Activated naive CD4-positive, alpha-beta T cell treated with anti-CD3 and anti-CD28 coated beads for 36 hours (primary cell): ENCODE results near the gene ATXN7. TPM values are rescaled to one million over a fixed set of nuclear protein-coding genes. Genes with fewer than 3 reads are reported as not detected.

ENCODE experiments used
- CTCF ChIA-PET: fragments of 350-600 bp; sonication (Branson Sonifier 250); formaldehyde crosslinking; loops from one replicate; lab custom pipeline; 2021; ENCODE audit warnings: antibody characterized with exemption; lab: Charles Lee
- DNase-seq: peaks from one replicate; pipeline ENCODE4 v3.0.0-alpha.2; 2020
- H3K27ac Mint-ChIP-seq: one replicate; pipeline ENCODE4 v1.8.0; 2021; ENCODE audit warnings: mild to moderate bottlenecking, mixed read lengths
- H3K27me3 Mint-ChIP-seq: one replicate; pipeline ENCODE4 v1.8.0; 2021; ENCODE audit warnings: low read depth, mixed read lengths
- H3K36me3 Mint-ChIP-seq: one replicate; pipeline ENCODE4 v1.8.0; 2021; ENCODE audit warnings: low read depth, mixed read lengths
- H3K4me1 Mint-ChIP-seq: one replicate; pipeline ENCODE4 v1.8.0; 2021; ENCODE audit warnings: low read depth, mixed read lengths
- H3K4me3 Mint-ChIP-seq: one replicate; pipeline ENCODE4 v1.8.0; 2021; ENCODE audit warnings: mild to moderate bottlenecking, moderate library complexity, mixed read lengths
- H3K9me3 Mint-ChIP-seq: one replicate; pipeline ENCODE4 v1.8.0; 2021; ENCODE audit warnings: mixed read lengths
- intact Hi-C: fragments of 100-400 bp; cut with micrococcal nuclease; formaldehyde crosslinking; loops from one replicate; pipeline ENCODE4 v1.15.1; 2023
- total RNA-seq, 2 experiments: library from RNA; stranded (reverse); gene quantifications; one replicate each; pipeline ENCODE4 v1.2.3, GENCODE V29; 2021

Gene ATXN7, protein sequence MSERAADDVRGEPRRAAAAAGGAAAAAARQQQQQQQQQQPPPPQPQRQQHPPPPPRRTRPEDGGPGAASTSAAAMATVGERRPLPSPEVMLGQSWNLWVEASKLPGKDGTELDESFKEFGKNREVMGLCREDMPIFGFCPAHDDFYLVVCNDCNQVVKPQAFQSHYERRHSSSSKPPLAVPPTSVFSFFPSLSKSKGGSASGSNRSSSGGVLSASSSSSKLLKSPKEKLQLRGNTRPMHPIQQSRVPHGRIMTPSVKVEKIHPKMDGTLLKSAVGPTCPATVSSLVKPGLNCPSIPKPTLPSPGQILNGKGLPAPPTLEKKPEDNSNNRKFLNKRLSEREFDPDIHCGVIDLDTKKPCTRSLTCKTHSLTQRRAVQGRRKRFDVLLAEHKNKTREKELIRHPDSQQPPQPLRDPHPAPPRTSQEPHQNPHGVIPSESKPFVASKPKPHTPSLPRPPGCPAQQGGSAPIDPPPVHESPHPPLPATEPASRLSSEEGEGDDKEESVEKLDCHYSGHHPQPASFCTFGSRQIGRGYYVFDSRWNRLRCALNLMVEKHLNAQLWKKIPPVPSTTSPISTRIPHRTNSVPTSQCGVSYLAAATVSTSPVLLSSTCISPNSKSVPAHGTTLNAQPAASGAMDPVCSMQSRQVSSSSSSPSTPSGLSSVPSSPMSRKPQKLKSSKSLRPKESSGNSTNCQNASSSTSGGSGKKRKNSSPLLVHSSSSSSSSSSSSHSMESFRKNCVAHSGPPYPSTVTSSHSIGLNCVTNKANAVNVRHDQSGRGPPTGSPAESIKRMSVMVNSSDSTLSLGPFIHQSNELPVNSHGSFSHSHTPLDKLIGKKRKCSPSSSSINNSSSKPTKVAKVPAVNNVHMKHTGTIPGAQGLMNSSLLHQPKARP
- total RNA-seq = 10 to 100 TPM; 25.5 to 25.8 TPM

DNA sequence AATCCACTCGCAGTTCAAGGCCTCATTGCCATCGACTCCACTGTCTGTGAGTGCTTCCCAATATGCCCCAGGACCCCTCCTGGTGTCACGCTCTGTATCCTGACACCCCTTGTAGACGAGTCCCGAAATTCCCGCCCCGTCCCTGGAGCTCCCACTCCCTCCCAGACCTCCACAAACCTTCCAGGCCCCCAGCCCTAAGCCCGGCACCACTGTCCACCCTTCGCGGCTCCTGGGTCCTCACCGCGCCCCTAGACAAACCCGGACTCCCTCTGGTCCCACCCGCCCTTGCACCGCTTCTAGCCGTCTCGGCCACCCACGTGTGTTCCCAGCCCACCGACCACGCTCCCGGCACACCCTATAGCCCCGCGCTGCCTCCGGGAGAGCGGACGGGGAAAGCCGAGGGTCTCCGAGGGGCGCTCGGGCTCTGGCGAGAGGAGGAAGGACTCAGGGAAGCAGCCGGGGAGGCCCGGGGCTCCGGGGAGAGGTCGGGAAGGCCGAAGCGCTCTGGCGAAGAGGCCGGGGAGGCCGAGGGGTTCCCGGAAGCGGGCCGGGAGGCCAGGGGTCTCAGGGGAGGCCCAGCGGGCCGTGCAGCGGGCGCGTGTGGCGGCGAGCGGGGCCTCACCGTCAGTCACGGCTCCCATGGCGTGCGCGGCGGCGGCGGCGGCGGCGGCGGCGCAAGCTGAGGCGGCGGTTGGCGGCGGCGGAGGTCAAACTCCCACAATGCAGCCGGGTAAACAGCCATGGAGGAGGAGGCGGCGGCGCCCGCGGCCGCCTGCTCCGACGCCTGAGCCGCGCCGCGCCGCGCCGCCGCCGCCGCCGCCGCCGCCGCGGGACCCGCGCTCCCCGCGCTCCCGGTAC is at the start of gene ATXN7, which contains the start of gene THOC7:
TSS of gene ATXN7 (plus strand) at position 718 of the 858 bp plus-strand sequence. CDS start 48,732 bp downstream, outside the sequence.
TSS of gene THOC7 (minus strand) at position 656 of the 858 bp plus-strand sequence. CDS start at position 641, 15 bp downstream.
- Mint-ChIP-seq H3K27ac (peak within 1 kb of the TSS; percentile 92), H3K4me3 (peak within 1 kb of the TSS; percentile 93), H3K36me3 (peaks cover 24% of the 10 kb centered on the region), H3K4me1 (peaks cover 58% of the 10 kb centered on the region), H3K27me3 (no peaks in the 10 kb centered on the region), H3K9me3 (no peaks in the 10 kb centered on the region)
- peak; percentile 56 for DNase-seq
- intact Hi-C loops = loop anchor here (1.0 to 5.0 kb wide), 3 partner anchors 48 to 159 kb away; partner anchors contain the start of gene PSMD6
- CTCF ChIA-PET = no interaction called here

DNA sequence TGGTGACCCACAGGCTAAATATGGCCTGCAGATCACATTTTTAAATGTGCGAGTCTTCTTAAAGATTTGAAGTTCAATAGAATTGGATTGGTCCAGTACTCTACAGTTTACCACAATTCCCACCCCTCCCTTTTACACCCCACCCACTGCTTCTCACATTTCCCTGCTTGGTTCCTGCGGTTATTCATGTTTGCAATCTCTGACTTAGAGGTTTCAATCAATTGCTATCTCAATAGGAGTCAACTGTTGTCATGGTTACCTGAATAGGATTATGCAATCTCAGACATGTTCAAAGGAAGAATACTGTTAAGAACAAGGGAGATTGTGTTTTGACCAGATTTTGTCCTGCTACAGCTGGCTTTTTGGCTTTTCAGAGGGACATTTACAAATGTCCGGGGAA is 49.4 kb upstream of the ATXN7 start:
- Mint-ChIP-seq H3K36me3 (no peaks in the 10 kb centered on the region), H3K9me3 (no peaks in the 10 kb centered on the region), H3K27me3 (no peaks in the 10 kb centered on the region), H3K4me3 (no peak overlapping the region), H3K27ac (no peak overlapping the region), H3K4me1 (peaks cover 2% of the 10 kb centered on the region)
- intact Hi-C loops = loop anchor here (10.0 kb wide), 1 partner anchor 579 kb away; no protein-coding TSS in a partner anchor
- CTCF ChIA-PET = no interaction called here
- no peak for DNase-seq

DNA sequence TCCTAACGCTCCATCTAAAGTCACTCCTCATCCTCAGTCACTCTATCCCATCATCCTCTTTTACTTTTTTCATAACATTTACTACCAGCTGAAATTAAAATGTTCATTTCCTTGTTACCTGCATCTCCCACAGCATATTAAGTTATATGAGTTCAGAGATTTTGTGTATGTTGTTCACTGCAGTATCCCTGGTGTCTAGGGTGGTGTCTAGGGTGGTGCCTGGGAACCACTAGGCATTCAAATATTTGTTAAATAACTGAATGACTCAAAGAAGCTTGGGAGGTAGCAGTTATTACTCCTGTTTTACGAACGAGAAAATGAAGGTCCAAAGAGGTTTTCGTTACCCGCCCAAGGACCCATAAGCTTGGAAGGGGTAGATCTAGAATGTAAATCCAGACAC is 46.4 kb upstream of the ATXN7 start:
- peaks cover 2% of the 10 kb centered on the region for H3K4me1 Mint-ChIP-seq
- no peak overlapping the region for H3K27ac Mint-ChIP-seq
- intact Hi-C loops = loop anchor here (10.0 kb wide), 1 partner anchor 582 kb away; no protein-coding TSS in a partner anchor
- H3K36me3 Mint-ChIP-seq = no peaks in the 10 kb centered on the region
- no peaks in the 10 kb centered on the region for H3K9me3 Mint-ChIP-seq
- CTCF ChIA-PET = interaction anchor here (0.8 to 4.8 kb wide), 6 partner anchors 15 to 467 kb away, joined by 3 to 82 read pairs (median 4); no protein-coding TSS in a partner anchor
- no peaks in the 10 kb centered on the region for H3K27me3 Mint-ChIP-seq
- no peak for DNase-seq
- no peak overlapping the region for H3K4me3 Mint-ChIP-seq

DNA sequence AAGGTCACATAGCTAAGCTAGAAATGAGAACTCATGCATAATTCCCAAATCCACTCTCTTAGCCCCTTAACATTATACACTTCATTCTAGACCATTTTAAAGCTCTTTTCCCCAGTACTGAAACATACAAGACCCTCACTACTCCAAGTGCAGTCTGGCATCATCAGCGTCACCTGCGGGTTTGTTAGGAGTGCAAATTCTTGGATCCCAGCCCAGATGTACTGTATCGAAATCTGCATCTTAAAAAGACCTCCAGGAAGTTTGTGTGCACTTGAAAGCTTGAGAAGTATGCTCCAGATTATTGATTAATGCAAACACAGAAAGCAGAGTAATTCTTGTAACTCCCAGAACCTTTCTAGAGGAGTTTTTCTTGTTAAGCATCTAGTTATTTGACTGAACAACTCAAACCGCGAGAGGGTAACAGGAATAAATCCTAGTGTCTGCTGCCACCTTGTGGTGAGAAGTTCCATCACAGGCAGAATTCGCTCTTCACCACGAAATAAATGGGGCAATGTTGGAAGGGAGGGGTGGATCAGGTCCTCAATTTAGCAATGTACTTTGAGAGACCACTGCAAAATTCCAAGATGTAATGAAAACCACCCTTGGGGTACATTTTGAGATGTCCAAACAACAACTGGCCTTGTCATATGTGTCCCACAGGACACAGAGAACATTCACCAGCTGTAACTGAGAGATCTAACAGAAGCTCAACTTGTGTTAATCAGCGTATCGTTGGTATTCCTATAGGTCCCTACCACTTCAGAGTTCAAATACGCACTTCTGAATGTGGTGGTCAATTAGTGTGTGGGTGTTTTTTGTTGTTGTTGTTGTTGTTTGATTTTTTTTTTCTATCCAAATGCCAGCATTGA is 45.2 kb upstream of the ATXN7 start:
- CTCF ChIA-PET = interaction anchor here (0.5 to 4.8 kb wide), 11 partner anchors 11 to 1616 kb away, joined by 3 to 82 read pairs (median 3); no protein-coding TSS in a partner anchor

DNA sequence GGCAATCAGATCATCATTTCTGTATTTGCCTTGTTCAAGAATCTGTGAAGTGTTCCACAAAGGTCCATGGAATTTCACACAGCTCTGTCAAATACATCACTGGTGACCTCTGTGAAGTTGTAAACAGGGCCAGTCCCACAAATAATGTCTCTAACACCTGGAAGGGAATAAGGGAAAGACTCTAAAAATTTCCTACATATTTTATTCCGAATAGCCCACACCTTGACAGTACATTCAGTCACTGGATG is 44.6 kb upstream of the ATXN7 start, which contains the start of gene C3orf49:
TSS of gene C3orf49 (plus strand) at position 149 of the 248 bp plus-strand sequence. CDS start 173 bp downstream, outside the sequence.
- Mint-ChIP-seq H3K36me3 (no peaks in the 10 kb centered on the region), H3K27ac (no peak within 1 kb of the TSS), H3K9me3 (no peaks in the 10 kb centered on the region), H3K4me3 (no peak within 1 kb of the TSS), H3K27me3 (no peaks in the 10 kb centered on the region), H3K4me1 (peaks cover 2% of the 10 kb centered on the region)
- no peak for DNase-seq
- intact Hi-C loops = loop anchor here (2.0 to 10.0 kb wide), 2 partner anchors 584 to 1196 kb away; no protein-coding TSS in a partner anchor
- CTCF ChIA-PET = interaction anchor here (0.6 to 4.8 kb wide), 7 partner anchors 11 to 1617 kb away, joined by 3 to 82 read pairs (median 4); no protein-coding TSS in a partner anchor

More for the DNA sequence above, 45.2 kb upstream of the ATXN7 start:
- Mint-ChIP-seq H3K4me3 (no peak overlapping the region), H3K36me3 (no peaks in the 10 kb centered on the region), H3K9me3 (no peaks in the 10 kb centered on the region), H3K4me1 (peaks cover 2% of the 10 kb centered on the region), H3K27me3 (no peaks in the 10 kb centered on the region), H3K27ac (no peak overlapping the region)
- peak; percentile 75 for DNase-seq
- intact Hi-C loops = loop anchor here (1.0 to 10.0 kb wide), 3 partner anchors 467 to 1196 kb away; no protein-coding TSS in a partner anchor

DNA sequence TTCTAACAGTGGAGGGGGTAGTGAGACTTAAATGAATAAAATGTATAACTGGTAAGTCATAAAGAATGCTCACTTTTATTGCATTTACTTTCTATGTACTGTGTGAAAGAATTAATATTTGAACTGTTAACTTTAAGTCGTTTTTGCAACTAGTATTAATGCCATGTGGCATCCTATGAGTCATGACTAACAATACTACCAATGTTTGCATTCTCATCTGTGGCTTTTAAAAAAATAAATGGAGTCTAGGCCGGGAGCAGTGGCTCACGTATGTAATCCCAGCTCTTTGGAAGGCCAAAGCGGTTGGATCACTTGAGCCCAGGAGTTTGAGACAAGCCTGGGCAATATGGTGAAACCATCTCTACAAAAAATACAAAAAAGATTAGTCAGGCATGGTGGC is 39.4 kb upstream of the ATXN7 start:
- CTCF ChIA-PET = interaction anchor here (0.7 kb wide), 1 partner anchor 1623 kb away, joined by 3 read pairs; no protein-coding TSS in a partner anchor
- H3K27ac Mint-ChIP-seq = no peak overlapping the region
- H3K27me3 Mint-ChIP-seq = no peaks in the 10 kb centered on the region
- DNase-seq = no peak
- H3K4me1 Mint-ChIP-seq = no peaks in the 10 kb centered on the region
- peaks cover 5% of the 10 kb centered on the region for H3K36me3 Mint-ChIP-seq
- H3K9me3 Mint-ChIP-seq = no peaks in the 10 kb centered on the region
- intact Hi-C loops = loop anchor here (5.0 kb wide), 1 partner anchor 1622 kb away; no protein-coding TSS in a partner anchor
- H3K4me3 Mint-ChIP-seq = no peak overlapping the region

DNA sequence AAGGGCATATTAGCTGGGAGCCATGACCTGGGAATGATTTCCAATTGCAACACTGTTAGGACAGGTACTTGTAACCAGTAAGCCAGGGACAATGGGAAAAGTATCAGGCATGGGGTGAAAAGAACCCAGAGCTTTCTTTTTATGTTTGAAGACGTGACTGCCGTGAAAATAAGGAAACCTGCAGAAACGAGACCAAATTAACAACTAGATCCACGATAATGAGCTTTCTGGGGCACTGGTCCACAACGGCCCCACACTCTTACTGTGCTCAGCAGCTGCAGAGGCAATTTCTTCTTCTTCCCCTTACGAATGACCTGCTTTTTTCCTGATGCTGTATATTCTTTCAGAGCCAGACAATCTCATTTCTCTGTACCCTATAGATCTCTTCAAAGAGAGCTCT is 33.1 kb upstream of the ATXN7 start:
- H3K27me3 Mint-ChIP-seq = no peaks in the 10 kb centered on the region
- CTCF ChIA-PET = interaction anchor here (1.2 kb wide), 1 partner anchor 12 kb away, joined by 5 read pairs; the partner anchor contains the start of gene C3orf49
- H3K4me1 Mint-ChIP-seq = no peaks in the 10 kb centered on the region
- intact Hi-C loops = no loop called here
- no peak for DNase-seq
- H3K27ac Mint-ChIP-seq = no peak overlapping the region
- H3K9me3 Mint-ChIP-seq = no peaks in the 10 kb centered on the region
- no peak overlapping the region for H3K4me3 Mint-ChIP-seq
- peaks cover 25% of the 10 kb centered on the region for H3K36me3 Mint-ChIP-seq

DNA sequence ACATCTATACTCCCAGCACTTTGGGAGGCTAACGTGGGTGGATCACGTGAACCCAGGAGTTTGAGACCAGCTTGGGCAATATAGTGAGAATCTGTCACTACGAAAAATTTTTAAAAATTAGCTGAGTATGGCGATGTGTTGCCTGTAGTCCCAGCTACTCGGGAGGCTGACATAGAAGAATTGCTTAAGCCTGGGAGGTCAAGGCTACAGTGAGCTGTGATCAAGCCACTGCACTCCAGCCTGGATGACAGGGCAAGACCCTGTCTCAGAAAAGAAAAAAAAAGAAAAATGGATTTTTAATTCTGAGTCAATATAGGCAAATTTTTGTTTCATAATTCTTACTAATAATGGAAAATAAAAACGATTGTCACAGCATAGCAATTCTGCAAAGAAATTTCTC is 31.3 kb upstream of the ATXN7 start:
- CTCF ChIA-PET = interaction anchor here (0.5 to 0.8 kb wide), 2 partner anchors 14 to 191 kb away, joined by 3 read pairs; no protein-coding TSS in a partner anchor
- peaks cover 26% of the 10 kb centered on the region for H3K36me3 Mint-ChIP-seq
- H3K4me1 Mint-ChIP-seq = no peaks in the 10 kb centered on the region

DNA sequence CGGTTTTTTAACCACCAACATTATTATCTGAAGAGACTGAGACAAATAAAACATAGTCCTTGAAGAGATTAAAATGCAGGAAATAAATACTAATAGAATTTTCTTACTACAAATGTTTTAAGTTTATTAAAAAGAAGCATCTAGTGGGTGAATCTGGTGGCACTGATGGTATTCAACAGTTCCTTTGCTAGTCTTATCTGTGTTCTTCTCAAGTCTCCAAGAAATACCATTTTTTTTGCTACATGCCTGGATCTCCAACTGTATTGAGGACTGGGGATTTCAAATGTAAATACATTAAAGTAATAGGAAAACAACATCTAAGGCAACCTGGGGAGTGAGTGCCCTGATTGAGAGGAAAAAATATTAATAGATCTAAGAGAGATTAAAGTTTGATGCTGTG is 22.0 kb upstream of the ATXN7 start:
- intact Hi-C loops = no loop called here
- CTCF ChIA-PET = no interaction called here
- no peaks in the 10 kb centered on the region for H3K27me3 Mint-ChIP-seq
- peaks cover 6% of the 10 kb centered on the region for H3K36me3 Mint-ChIP-seq
- no peak overlapping the region for H3K4me3 Mint-ChIP-seq
- no peak overlapping the region for H3K27ac Mint-ChIP-seq
- H3K4me1 Mint-ChIP-seq = no peaks in the 10 kb centered on the region
- DNase-seq = no peak
- H3K9me3 Mint-ChIP-seq = no peaks in the 10 kb centered on the region

More for the DNA sequence above, 31.3 kb upstream of the ATXN7 start:
- H3K9me3 Mint-ChIP-seq = no peaks in the 10 kb centered on the region
- no peak overlapping the region for H3K4me3 Mint-ChIP-seq
- H3K27ac Mint-ChIP-seq = no peak overlapping the region
- intact Hi-C loops = no loop called here
- no peak for DNase-seq
- H3K27me3 Mint-ChIP-seq = no peaks in the 10 kb centered on the region

DNA sequence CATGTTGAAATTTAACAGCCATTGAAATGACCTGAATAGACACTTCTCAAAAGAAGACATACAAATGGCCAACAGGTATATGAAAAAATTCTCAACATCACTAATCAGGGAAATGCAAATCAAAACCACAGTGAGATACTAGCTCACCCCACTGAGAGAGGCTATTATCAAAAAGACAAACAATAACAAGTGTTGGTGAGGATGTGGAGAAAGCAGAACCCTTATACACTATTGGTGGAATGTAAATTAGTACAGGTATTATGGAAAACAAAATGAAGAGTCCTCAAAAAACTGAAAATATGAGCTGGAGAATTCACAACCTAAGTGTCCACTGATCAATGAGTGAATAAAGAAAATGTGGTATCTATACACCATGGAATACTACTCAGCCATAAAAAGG is 21.5 kb upstream of the ATXN7 start:
- Mint-ChIP-seq H3K4me3 (no peak overlapping the region), H3K27me3 (no peaks in the 10 kb centered on the region), H3K9me3 (no peaks in the 10 kb centered on the region), H3K4me1 (no peaks in the 10 kb centered on the region), H3K36me3 (peaks cover 6% of the 10 kb centered on the region), H3K27ac (no peak overlapping the region)
- CTCF ChIA-PET = interaction anchor here (0.6 to 1.2 kb wide), 3 partner anchors 642 to 1221 kb away, joined by 3 to 5 read pairs (median 3); no protein-coding TSS in a partner anchor
- no peak for DNase-seq
- intact Hi-C loops = no loop called here
